Ascending aorta (tissue), 2 donors: Measurements from ENCODE around the gene CSNK2A1. TPM values are rescaled to one million over a fixed set of nuclear protein-coding genes. Genes with fewer than 3 reads are reported as not detected.

Source experiments
- DNase-seq, 2 donors: peaks; one replicate each; pipeline ENCODE4 v3.0.0-alpha.2; 2019; ENCODE audit warnings: low spot score in 2 of 2
- H3K27ac ChIP-seq, 2 donors: fragments of 200-600 bp; sonication (generic); one replicate each; pipeline ENCODE4 v1.5.1; 2016 to 2017; ENCODE audit warnings: mild to moderate bottlenecking in 1 of 2
- H3K27me3 ChIP-seq: fragments of 200-600 bp; sonication (generic); one replicate; pipeline ENCODE4 v1.5.1; 2017
- H3K36me3 ChIP-seq, 2 donors: fragments of 200-600 bp; sonication (generic); one replicate each; pipeline ENCODE4 v1.5.1; 2016
- H3K4me1 ChIP-seq, 2 donors: fragments of 200-600 bp; sonication (generic); one replicate each; pipeline ENCODE4 v1.5.1; 2016 to 2017; ENCODE audit warnings: mild to moderate bottlenecking in 1 of 2
- H3K4me3 ChIP-seq, 2 donors: fragments of 200-600 bp; sonication (generic); one replicate each; pipeline ENCODE4 v1.5.1; 2016 to 2017; ENCODE audit warnings: mild to moderate bottlenecking in 1 of 2
- H3K9me3 ChIP-seq, 2 donors: fragments of 200-600 bp; sonication (generic); one replicate each; pipeline ENCODE4 v1.5.1; 2016
- CTCF ChIP-seq, 3 experiments: fragments of 200-600 bp in 2 of 3; fragments of 450-650 bp in 1 of 3; sonication (generic) in 2 of 3; IDR thresholded peaks; one replicate each; pipeline ENCODE4 v1.5.1; 2016 to 2019; ENCODE audit warnings: antibody characterized with exemption in 3 of 3, mild to moderate bottlenecking in 1 of 3, moderate library complexity in 1 of 3
- intact Hi-C: fragments of 100-400 bp; cut with DNase I; formaldehyde crosslinking; loops from one replicate; pipeline ENCODE4 v1.15.1; 2023
- total RNA-seq: library from RNA; depleted of rRNA; stranded (reverse); fragments of >200 nt; gene quantifications from one replicate; pipeline ENCODE4 v1.1.0, GENCODE V29; 2016

Gene CSNK2A1
- total RNA-seq, 1 donor from 2014 or later = 74.1 TPM

DNA sequence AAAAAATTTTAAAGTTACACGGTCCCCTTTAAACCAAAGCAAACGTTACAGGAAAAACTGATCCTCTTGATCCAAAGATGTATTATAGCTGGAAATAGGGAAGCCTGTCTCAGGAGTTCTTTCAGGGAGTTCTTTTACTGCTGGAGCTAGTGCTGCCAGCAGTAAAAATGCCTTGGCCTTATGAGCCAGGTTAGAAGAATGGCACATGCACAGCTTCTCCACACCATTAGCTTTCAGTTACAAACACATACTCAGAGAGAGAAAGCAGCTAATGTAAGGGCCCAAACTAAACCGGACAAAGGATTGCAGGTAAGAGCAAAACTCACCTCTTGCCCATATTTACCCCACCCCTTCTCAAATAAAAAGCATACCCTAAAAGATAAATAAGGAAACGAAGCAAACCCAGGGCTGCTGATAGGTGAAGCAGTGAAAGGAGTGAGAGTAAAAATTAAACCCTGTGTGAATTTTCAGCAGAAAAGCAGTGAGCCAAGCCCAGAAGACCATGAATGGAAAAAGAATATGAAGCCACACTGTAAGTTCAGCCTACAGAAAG is 100.3 kb downstream of the CSNK2A1 start:
- Histone ChIP-seq H3K27ac (no peak overlapping the region), H3K27me3 (no peaks in the 10 kb centered on the region), H3K9me3 (no peaks in the 10 kb centered on the region), H3K4me3 (no peak overlapping the region), H3K4me1 (peaks cover 0 to 3% of the 10 kb centered on the region in 2 donors), H3K36me3 (peaks cover 44 to 71% of the 10 kb centered on the region in 2 donors)
- intact Hi-C loops = no loop called here
- DNase-seq = no peak
- TF ChIP-seq CTCF (IDR thresholded peaks at IDR 0.05) = no peak

DNA sequence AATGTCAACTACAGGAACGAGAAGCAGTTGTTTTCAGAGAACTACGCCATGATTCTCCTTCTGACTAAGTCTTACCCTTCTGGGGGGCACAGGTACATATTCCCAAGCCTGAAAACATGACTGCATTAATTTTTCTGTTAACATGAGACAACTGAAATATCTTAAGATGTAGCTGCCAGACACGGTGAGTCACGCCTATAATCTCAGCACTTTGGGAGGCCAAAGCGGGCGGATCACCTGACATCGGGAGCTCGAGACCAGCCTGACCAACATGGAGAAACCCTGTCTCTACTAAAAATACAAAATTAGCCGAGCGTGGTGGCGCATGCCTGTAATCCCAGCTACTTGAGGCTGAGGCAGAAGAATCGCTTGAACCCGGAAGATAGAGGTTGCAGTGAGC is 103.0 kb downstream of the CSNK2A1 start:
- TF ChIP-seq CTCF (IDR thresholded peaks at IDR 0.05) = no peak
- Histone ChIP-seq H3K4me1 (peaks cover 0 to 3% of the 10 kb centered on the region in 2 donors), H3K4me3 (no peak overlapping the region), H3K36me3 (peaks cover 62 to 84% of the 10 kb centered on the region in 2 donors), H3K27ac (no peak overlapping the region), H3K27me3 (no peaks in the 10 kb centered on the region), H3K9me3 (no peaks in the 10 kb centered on the region)
- intact Hi-C loops = no loop called here
- no peak for DNase-seq

- intact Hi-C loops = no loop called here
- no peak for TF ChIP-seq CTCF (IDR thresholded peaks at IDR 0.05)
- no peak for DNase-seq
- no peak overlapping the region for H3K27ac ChIP-seq
- no peak overlapping the region for H3K4me3 ChIP-seq
- H3K36me3 ChIP-seq = peaks cover 64 to 87% of the 10 kb centered on the region in 2 donors
- H3K27me3 ChIP-seq = no peaks in the 10 kb centered on the region
- H3K9me3 ChIP-seq = no peaks in the 10 kb centered on the region
- H3K4me1 ChIP-seq = peaks cover 0 to 3% of the 10 kb centered on the region in 2 donors
These were observed 103.4 kb downstream of the CSNK2A1 start for GRCh38 chr20:440148-440547.

DNA sequence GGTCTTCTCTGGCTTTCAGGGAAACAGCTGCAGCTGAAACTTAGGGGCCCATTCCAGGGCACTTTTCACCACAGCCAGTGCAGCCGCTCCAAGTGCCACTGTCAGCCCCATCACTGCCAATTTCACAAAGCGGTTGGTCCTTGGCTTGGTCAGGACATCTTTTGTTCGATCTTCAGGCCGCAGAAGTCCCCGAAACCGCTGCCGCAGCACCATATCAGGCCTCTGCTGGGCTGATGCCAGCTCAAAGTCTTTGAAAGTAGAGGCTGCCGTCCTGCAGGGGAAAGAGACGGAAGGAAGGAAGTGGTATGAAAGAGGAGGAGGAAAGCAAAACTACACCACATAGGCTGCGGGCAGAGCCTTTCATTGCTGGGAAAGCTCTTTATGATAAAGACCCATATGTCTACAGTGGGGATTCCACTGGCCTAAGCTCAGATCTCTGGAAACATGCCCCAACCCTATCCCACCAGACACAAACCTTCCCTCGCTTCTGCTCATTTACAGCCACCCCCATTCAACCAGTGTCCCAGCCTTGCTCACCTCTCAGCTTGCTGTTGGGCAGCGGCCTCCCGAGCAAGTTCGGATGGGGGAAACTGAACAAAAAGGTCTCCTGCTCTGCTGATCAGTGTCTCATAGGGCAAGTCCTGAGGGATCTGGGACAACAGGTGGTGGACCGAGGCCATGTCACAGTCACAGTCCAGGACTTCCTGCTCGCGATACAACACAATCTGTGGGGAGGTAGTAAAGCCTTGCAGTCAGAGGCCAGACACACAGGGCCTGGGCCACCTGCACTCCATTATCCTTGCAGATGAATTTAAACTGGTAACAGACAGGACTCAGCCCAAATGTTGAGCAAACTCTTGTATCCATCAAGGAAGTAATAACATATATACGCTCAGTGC is 104.8 kb downstream of the CSNK2A1 start:
- Histone ChIP-seq H3K4me3 (no peak overlapping the region), H3K9me3 (no peaks in the 10 kb centered on the region), H3K27me3 (no peaks in the 10 kb centered on the region), H3K36me3 (peaks cover 70 to 92% of the 10 kb centered on the region in 2 donors), H3K4me1 (no peaks in the 10 kb centered on the region), H3K27ac (no peak overlapping the region)
- intact Hi-C loops = no loop called here
- no peak for DNase-seq
- no peak for TF ChIP-seq CTCF (IDR thresholded peaks at IDR 0.05)

DNA sequence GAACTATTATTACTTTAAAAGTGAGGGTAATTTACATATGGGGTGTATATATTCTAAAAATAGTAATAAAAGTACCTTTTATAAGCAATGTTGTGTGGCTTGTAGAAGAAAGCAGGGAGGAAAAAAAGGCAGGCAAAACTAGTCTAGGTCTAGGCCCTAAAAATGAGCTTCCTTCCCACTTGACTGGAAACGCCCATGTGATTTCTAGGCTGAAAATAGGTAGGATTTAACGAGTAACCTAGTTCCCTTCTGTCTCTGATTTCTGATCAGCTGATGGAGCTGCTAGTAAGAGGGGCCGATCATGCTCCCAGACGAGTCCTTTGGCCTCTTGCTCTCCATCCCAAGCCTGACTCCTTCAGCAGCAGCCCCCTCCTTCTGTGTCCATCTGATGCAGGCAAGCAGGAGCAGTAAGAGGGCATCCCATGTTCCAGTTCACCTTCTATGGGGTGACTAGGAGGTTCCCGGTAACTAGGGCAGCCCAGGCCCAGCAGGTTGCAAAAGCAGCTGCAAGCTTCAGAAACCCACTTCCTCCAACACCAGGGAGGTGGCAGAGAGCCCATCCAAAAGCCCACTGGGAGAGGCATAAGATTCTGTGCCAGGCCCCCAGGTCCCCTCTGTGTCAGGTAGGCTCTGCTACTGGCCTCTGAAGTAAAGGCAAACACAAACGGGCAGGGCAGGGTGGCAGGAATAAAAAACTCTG is 105.7 kb downstream of the CSNK2A1 start:
- intact Hi-C loops = no loop called here
- Histone ChIP-seq H3K27me3 (no peaks in the 10 kb centered on the region), H3K9me3 (no peaks in the 10 kb centered on the region), H3K36me3 (peaks cover 70 to 85% of the 10 kb centered on the region in 2 donors), H3K27ac (no peak overlapping the region), H3K4me3 (no peak overlapping the region), H3K4me1 (no peaks in the 10 kb centered on the region)
- DNase-seq = no peak
- TF ChIP-seq CTCF (IDR thresholded peaks at IDR 0.05) = no peak
